HG03139 (cell line): ENCODE data around the gene BNC1.

Source experiments
- ATAC-seq: cut with Tn5 transposase; IDR thresholded peaks from one replicate; pipeline ENCODE4 v1.9.1; 2021; ENCODE audit not compliant: unreplicated experiment

BNC1 gene, protein sequence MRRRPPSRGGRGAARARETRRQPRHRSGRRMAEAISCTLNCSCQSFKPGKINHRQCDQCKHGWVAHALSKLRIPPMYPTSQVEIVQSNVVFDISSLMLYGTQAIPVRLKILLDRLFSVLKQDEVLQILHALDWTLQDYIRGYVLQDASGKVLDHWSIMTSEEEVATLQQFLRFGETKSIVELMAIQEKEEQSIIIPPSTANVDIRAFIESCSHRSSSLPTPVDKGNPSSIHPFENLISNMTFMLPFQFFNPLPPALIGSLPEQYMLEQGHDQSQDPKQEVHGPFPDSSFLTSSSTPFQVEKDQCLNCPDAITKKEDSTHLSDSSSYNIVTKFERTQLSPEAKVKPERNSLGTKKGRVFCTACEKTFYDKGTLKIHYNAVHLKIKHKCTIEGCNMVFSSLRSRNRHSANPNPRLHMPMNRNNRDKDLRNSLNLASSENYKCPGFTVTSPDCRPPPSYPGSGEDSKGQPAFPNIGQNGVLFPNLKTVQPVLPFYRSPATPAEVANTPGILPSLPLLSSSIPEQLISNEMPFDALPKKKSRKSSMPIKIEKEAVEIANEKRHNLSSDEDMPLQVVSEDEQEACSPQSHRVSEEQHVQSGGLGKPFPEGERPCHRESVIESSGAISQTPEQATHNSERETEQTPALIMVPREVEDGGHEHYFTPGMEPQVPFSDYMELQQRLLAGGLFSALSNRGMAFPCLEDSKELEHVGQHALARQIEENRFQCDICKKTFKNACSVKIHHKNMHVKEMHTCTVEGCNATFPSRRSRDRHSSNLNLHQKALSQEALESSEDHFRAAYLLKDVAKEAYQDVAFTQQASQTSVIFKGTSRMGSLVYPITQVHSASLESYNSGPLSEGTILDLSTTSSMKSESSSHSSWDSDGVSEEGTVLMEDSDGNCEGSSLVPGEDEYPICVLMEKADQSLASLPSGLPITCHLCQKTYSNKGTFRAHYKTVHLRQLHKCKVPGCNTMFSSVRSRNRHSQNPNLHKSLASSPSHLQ

DNA sequence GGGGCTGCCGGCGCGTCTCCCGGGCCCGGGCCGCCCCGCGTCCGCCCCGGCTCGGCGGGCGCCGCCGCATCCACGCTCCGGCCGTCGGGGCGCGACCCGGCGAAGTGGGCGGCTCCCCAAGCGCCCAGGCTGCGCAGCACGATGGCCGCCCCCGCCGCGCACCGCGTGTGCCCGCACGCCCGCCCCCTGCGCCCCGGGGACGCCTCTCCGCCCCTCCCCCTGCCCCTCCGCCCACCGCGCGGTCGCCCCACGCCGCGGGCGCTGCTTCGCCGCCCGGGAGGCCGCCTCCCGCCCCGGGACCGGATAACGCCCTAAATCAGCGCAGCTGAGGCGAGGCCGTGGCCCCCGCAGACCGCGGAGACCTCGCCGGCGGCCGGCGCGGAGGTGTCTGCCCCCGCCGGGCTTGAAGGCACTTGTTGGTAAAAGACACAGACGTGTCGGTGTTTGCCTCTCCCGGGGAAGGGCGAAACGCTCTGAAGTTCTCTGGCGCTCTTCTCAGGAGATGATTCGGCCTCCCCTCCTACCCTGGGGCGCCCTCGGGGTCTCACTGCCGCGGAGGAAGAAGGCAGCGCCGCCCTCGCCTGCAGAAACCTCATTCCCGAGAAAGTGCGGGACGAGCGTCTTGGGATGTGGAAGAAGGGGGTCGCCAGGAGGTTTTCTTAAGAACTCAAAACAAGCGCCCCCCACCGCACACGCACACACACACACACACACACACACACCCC, at the start of gene BNC1:
Gene BNC1 (minus strand): TSS at position 106 of the 725 bp plus-strand sequence. CDS start 36 bp downstream, at position 70.
- ATAC-seq = no peak

DNA sequence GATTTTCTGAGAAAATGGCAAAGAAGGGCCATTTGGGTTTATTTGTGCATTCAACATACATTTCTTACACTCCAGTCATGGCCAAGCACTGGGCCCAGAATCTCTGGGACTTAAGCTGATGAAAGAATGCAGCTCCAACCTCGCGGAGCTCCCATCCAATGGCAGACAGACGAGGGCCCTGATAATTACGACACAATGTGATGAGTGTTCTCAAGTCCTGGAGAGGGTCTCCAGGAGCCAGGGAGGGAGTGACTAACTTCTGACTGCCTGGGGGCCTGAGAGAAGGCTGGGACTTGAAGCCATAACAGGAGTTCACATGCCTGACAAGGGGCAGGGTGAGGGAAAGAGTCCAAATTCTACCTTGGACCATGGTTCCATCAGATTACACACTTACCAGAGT, 42.6 kb upstream of the BNC1 start:
- ATAC-seq = no peak

DNA sequence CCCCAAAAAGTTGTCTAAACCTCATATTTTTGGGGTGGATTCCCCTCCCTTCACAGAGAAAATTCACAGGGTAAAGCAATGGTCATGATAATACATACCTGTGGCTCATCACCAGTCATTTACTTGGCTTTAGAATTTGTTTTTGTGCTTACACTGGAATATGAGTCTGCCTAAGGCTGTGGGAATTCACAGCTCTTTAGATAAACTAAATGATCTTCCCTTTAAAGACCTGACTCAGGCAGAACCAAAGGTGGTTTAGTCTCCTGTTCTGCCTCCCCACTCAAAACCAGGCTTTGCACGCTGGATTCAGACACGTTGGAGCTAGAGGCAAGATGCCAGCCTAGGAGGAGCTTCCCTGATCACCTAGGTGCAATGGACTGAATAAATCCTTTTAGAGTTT, 40.3 kb upstream of the BNC1 start:
- no peak for ATAC-seq

- no peak for ATAC-seq
Measured at GRCh38 chr15:83323296-83323711, 38.8 kb upstream of the BNC1 start.

DNA sequence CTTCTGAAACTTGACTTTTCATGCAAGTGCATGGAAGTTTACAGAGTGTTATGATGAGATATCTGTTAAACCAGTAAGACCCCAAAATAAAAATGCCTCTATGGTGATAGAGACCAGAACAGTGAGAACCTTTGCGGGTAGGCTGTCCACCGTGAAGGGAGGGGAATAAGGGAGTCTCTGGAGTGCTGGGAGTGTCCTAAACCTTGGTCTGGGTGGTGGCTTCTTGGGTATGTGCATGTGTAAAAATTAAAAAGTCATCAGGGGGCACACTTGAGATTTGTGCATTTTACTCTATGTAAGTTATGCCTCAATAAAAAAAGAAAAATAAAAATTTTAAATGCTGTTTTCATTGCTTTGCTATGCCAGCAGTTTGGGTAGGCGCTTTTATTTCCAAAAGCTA, 38.2 kb upstream of the BNC1 start:
- no peak for ATAC-seq

GRCh38 chr15:83322061-83322460, 37.6 kb upstream of the BNC1 start:
- ATAC-seq = no peak

DNA sequence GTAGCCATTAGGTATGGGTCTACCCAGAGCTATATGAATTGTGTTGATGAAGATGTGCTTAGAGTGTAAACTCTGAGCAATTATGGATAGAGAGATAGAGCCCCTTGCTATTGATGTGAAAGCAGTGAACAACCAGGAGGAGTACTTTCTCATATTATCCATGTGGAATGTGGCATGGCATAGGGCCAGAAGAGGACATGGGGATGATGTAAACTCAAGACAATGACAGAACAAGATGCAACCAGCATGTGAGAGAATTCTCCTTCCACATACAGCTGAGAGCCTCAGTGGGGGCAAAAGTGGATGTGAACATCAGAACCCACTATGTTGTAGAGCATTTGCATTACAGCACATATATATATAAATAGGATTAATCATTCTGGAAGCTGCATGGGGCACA, 36.4 kb upstream of the BNC1 start:
- no peak for ATAC-seq

DNA sequence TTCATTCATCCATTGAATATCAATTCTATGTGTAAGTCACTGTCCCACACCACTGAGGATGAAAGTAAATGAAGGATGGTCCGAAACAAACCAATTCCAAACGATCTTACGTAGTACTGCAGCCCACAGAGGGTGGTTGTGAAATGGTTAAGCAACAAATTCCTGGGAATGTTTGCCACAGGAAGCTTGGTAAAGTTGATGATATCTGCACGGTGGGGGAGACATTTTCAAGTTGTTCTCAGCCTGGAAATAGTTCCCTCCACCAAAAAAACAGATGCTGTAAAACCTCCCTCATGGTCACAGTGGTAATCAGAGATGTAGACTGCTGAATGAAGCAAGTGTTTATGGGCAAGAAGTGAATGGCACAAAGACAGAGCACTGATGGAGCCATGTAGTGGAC, 35.9 kb upstream of the BNC1 start:
- no peak for ATAC-seq

GRCh38 chr15:83319771-83320170, 35.3 kb upstream of the BNC1 start:
- ATAC-seq = no peak

DNA sequence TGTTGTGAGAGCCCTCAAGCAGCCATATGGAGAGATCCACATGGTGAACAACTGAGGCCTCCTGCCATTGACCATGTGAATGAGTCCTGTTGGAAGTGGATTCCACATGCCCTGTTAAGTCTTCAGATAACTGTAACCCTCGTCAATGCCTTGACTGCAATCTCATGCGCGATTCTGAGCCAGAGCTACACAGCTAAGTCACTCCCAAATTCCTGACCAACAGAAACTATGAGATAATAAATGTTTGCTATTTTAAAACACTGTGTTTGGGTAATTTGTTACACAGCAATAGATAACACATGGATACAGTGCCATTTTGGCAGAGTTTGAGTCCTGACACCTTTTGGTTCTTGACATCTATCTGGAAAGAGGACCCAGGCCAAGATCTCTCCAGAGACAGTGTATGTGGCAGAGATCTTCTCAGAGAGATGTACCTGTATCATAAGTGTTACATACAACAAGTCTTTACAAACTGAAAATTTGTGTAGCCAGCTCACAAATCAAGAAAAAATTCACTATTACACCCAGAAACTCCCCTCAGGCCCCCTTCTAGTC, 34.5 kb upstream of the BNC1 start:
- ATAC-seq = no peak

DNA sequence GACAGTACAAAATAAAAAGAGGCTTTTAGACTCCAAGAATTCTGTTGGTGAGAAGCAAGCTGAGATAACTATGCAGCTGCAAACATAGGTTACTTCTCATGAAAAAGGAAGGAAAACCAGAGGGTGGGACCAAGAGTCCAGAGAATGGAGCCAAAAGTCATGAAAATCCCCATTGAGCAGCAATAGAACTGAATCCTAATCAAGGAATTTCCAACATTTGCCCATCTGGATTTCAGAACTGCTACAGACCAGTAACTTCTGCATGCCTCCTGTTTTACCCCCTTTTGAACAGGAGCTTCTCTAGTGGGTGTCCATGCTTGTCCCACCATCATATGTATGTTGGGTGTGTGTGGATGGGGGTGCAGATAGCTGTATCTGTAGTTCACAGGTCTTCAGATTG, 33.6 kb upstream of the BNC1 start:
- no peak for ATAC-seq

GRCh38 chr15:83312071-83312470, 27.6 kb upstream of the BNC1 start:
- ATAC-seq = no peak

DNA sequence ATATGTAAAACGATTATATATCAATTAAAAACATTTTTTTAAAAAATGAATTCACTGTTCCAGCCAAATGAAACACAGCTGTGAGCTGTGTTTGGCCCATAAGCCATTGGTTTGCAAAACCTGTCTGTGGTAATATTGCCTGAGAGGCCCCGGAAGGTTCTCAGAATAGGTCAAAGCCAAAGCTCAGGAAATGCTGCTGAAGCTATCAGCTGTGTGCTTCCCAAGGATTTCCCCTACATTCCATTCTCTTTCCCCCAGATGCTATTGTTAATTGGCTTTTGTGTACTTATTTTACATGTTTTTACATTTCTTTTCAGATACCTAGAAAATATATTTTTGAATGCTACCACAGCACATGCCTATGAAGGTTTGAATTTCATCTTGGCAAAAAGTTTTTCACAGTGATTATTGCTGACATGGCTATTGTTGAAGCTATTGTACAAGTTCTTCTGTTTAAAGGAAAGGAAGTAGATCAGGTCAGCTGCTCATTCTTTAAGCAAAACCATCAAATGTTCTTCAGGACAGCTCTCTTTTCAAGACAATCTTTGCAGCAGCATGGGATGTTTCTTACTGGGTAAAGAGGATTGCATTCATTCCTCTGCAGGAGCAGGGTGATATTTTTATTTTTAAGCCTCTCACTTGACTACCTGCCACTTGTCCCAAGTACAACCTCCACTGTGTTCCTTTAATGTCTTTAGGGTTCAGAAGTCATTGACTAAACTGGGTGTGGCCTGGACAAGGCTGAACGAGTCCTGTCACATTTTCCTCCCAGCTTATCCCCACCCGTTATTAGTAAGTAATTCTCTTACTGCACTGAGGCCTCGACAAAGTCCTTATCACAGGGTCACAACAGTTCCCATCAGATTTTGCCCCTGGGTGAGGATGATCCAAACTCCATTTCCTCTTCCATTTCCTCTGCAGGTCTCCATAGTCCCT, 26.3 kb upstream of the BNC1 start:
- no peak for ATAC-seq

DNA sequence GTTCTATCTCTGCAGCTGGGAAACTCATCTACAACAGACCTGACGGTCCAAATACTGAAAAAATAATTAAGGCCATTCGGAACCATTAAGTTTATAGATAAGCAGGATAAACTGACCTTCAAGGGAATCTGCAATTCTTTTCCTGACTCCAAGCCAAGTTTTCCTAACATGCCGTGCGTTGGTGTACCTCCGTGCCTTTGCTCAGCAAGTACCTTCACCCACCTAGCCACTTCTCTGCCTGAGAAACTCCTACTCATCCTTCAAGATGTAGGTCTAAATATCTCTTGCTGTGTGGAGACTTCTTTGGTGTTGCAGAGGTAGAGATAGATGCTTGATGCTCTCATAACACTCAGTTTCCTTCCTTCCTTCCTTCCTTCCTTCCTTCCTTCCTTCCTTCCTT, 24.2 kb upstream of the BNC1 start:
- ATAC-seq = no peak

DNA sequence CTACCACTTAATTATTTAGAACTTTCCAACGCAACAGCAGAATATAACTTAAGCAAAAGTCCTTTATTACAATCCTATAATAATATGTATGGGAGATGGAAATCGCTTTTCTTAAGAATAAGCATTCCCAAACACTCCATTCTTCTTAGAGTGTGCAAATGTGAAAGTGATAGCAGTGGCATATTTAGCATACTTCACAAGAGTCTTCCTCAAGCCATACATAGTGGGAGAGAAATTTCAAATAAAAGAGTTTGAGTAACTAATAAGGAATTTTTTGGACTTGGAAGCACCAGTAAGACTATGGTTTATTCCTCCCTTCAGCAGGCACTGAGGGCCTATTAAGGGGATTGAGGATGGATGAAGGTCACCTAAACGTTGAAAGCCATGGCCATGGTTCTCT, 22.1 kb upstream of the BNC1 start:
- ATAC-seq = no peak

- no peak for ATAC-seq
Measured at GRCh38 chr15:83305704-83306291, 21.3 kb upstream of the BNC1 start.

DNA sequence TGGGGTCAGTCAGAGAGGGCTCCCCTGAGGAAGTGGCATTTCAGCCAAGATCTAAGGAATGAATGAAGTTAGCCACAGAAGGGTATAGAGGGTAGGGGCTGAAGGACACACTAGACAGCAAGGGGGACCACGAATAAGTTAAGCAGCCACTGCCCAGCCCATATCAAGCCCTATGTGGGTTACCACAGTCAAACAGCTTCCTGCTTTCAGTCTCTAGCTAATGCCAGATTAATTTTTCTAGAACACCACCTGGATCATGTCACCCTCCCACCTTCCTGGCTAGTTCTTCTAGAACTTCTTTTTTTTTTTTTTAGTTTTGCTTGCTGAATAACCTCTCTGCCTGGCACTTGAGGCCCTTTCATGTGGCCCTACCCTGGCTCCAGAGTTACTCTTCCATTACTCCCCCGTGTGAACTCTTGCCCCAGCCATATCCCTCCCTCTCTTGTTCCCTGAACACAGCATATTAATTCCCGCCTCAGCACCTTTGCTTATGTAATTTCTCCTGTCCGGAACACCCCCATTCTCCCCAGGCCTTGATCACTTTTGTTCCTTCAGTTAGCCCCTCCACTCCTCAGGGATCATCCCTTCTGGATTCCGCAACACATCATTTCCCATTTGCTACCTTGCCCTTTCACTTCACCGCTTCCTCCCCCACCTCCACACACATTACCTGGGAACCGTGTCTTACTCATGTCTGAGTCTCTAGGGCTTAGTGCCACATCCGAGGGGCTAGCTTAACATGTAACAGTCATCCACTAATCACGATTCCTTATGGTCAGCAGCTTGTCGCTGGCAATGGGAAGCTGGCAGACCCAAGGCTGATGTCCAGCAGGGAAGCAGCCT, 20.6 kb upstream of the BNC1 start:
- ATAC-seq = no peak

DNA sequence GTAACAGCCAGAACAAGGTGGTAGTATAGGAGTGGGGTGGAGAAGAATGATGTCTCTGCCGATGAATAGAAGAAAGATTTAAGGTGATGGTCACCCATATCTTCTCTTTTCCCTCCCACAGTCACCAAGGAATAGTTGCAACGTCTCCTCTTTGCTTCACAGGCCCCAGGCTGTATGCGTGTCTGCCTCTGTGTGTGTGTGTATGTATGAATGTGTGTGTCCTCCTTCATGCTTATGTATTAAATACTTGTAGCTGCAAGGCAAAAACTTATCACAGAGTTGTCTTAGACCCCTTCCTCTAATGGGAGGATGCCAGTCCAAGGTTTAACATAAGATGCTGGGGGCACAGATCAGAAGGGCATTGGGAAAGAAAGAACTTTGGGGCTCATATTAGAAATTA, 19.1 kb upstream of the BNC1 start:
- ATAC-seq = no peak

- ATAC-seq = no peak
Measured at GRCh38 chr15:83300826-83301225, 16.4 kb upstream of the BNC1 start.
